GM21723 (cell line): ENCODE measurements around the gene GSTM4.
A peak's percentile ranks its signal among the peaks of the same experiment; 100 is the strongest.

ENCODE experiments used
- ATAC-seq: cut with Tn5 transposase; IDR thresholded peaks from one replicate; pipeline ENCODE4 v1.9.1; 2021; ENCODE audit warnings: mild to moderate bottlenecking, moderate library complexity; ENCODE audit not compliant: unreplicated experiment

GSTM4 gene

DNA sequence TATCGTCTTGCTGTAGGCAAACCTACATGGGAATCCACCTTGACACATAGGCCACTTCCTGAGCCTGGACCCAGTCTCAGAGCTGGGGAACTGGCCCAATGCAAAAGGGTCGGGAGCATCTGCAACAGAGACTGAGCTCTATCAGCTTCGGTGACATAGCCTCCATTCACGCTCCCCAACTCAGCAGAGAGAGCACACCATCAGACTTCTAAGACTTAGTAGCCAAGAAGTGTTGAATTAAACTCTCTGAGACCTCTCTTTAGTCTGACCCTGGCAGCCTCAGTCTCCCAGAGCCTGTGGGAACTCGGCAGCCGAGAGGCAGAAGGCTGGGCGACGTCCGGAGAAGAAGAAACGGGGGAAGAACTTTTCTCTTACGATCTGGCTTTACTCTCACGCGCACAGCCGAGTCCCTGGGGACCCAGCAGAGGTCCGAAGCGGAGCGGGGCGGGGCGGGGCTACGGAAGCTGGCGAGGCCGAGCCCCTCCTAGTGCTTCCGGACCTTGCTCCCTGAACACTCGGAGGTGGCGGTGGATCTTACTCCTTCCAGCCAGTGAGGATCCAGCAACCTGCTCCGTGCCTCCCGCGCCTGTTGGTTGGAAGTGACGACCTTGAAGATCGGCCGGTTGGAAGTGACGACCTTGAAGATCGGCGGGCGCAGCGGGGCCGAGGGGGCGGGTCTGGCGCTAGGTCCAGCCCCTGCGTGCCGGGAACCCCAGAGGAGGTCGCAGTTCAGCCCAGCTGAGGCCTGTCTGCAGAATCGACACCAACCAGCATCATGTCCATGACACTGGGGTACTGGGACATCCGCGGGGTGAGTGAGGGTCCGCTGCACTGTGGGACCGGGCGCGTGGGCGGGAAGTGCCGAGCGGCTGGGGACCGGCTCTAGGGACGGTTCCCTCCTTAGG lies at the start of gene GSTM4:
Gene GSTM4 (plus strand): TSS at position 485 of the 905 bp plus-strand sequence. CDS start 291 bp downstream, at position 776.
- peak; percentile 93 for ATAC-seq

DNA sequence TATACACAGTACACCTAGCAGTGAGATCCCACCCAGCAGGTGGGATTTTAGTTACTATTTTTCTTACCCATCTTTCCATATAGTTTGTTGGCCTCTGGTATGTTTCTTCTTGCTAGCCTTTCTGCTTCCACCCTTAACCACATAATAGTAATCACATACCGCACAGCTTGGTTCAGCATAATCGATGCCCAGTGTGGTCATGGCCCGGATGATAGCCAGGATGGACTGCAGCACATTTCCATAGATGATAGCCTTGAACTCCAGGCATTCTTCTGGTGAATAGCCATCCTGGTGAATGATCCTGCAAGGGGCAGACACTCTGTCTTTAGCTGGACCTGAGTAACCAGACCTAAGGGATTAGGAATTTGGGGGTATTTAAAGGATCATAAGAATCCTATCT lies 46.0 kb upstream of the GSTM4 start:
- ATAC-seq = no peak

DNA sequence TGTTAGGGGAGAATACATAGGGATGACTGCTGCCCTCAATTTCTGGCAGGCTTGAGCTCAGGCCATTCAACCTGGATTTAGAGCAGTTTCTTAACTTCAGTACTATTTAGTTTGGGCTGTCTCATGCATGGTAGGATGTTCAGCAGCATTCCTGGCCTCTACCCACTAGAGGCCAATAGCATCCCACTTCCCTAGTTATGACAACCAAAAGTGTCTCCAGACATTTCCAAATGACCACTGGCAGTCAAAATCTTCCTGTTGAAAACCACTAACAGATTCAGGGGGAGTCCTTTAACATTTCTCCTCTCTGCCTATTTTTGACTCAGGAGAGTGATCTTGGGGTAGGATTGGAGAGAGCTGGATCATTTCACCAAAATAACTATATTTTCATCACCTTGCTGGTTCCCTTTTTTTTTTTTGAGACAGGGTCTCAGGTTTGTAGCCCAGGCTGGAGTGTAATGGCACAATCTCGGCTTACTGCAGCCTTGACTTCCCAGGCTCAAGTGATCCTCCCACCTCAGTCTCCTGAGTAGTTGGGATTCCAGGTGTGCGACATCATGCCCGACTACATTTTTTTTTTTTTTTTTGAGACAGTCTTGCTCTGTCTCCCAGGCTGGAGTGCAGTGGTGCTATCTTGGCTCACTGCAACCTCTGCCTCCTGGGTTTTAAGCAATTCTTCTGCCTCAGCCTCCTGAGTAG lies 45.1 kb upstream of the GSTM4 start:
- no peak for ATAC-seq

GRCh38 chr1:109611308-109611990 lies 44.5 kb upstream of the GSTM4 start:
- ATAC-seq = no peak

GRCh38 chr1:109613361-109614147 lies 42.3 kb upstream of the GSTM4 start:
- no peak for ATAC-seq

GRCh38 chr1:109615879-109616278 lies 40.0 kb upstream of the GSTM4 start:
- ATAC-seq = no peak

DNA sequence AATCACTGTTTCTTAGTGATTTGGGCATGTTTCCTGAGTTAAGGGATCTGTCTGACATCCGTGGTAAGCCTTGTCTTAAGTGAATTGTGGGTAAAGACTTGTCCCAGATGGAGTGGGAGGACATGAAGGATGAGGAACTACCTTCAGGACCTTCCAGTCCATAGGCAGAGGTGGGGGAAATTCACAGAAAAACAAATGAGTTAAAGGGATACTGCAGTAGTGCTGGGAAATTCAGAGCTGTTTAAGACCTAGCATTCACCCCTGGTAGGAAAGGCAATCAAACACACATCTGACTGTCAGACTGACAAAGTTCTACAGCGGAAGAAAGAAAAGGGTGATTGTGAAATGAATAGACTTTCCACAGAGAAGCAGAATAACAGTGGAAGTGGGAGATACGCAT lies 39.5 kb upstream of the GSTM4 start:
- no peak for ATAC-seq

GRCh38 chr1:109617291-109617801 lies 38.6 kb upstream of the GSTM4 start:
- no peak for ATAC-seq

- no peak for ATAC-seq
Measured at GRCh38 chr1:109618661-109619575, 37.0 kb upstream of the GSTM4 start.

- ATAC-seq = peak; percentile 49
Measured at GRCh38 chr1:109619576-109620400, 36.1 kb upstream of the GSTM4 start, which contains the start of the genes AMPD2 and GNAT2. Gene AMPD2 (plus strand): TSS chr1:109619837. CDS start chr1:109621176, 1,339 bp downstream. Gene GNAT2 (minus strand): TSS chr1:109619616. CDS start chr1:109612870, 6,746 bp downstream.

GRCh38 chr1:109620401-109620791 lies 35.5 kb upstream of the GSTM4 start:
- peak; percentile 4 for ATAC-seq

DNA sequence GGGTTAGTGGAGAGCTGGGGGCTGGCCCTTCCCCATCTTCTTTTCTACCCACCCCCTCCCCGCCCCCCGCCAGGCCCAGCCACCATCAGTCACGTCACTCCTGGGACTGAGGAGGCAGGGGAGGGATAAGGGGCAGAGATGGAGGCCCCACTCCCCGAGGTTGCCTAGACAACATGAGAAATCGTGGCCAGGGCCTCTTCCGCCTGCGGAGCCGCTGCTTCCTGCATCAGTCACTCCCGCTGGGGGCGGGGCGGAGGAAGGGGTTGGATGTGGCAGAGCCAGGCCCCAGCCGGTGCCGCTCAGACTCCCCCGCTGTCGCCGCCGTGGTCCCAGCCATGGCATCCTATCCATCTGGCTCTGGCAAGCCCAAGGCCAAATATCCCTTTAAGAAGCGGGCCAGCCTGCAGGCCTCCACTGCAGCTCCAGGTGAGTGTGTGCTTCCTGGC lies 35.0 kb upstream of the GSTM4 start:
- peak; percentile 82 for ATAC-seq

- no peak for ATAC-seq
Measured at GRCh38 chr1:109621379-109622136, 34.3 kb upstream of the GSTM4 start.

GRCh38 chr1:109622137-109622892 lies 33.6 kb upstream of the GSTM4 start:
- ATAC-seq = no peak

DNA sequence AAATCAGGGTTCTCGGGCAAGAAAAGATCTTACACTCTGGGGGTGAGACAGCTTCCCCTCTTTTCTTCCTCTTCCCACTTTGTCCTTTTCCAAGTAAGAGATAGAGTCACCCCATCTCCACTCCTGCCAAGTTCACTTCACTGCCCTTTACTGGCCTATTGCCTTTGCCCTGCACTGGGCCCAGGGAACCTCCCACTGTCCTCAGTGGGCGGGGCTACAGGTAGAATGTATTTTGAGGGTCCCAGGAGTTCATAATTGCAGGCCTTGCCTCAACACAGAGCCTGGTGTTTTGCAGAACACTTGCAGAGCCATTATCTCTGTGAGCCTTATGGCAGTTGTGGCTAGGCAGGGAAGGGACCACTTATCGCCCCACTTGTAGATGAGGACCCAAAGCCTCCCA lies 33.0 kb upstream of the GSTM4 start:
- ATAC-seq = no peak

DNA sequence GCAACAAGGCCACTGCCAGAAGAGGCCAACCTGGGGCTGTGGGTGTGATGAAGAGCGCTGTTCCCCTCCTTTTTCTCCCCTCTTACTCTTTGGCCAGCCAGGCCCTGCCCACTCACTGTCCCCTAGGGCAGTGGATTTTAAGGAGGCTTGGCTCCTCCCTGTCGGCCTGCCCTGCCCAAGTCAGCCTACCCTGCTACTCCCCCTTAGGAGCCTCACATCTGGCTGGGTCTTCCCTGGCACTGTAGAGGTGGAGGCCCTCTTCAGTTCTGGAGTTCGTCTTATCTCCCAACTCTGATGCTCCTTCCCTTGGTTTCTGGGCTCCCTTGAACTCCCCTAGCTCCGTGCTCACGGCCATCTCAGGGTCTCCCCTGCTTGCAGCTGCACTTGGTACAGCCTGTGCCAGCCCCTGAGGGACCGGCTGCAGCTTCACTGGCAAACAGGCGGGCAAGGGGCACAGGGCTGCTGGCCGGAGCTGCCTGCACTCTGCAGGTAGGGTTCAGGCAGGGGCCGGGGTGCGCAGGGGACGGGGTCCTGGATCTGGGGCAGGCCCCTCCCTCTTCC lies 32.2 kb upstream of the GSTM4 start:
- no peak for ATAC-seq
